Mesothelial cell of epicardium (in vitro differentiated cells): ENCODE data around the gene DNAH8. TPM values are rescaled to one million over a fixed set of nuclear protein-coding genes. Genes with fewer than 3 reads are reported as not detected.
A peak's percentile ranks its signal among the peaks of the same experiment; 100 is the strongest.
"Not testable (repeated sequence)": the region's sequence is repeated elsewhere in the genome, so short reads cannot be mapped to it uniquely, and the experiment has no call there.

Source experiments
- DNase-seq, 2 experiments: peaks; one replicate each; pipeline ENCODE4 v3.0.0; 2021; ENCODE audit warnings: low spot score in 2 of 2; ENCODE audit not compliant: unreplicated experiment in 2 of 2
- H3K27ac Mint-ChIP-seq: 2 replicates; pipeline ENCODE4 v1.8.0; 2021; ENCODE audit warnings: mixed read lengths
- H3K27me3 Mint-ChIP-seq: 2 replicates; pipeline ENCODE4 v1.8.0; 2021; ENCODE audit warnings: low read depth, mixed read lengths
- H3K36me3 Mint-ChIP-seq: 2 replicates; pipeline ENCODE4 v1.8.0; 2021; ENCODE audit warnings: mixed read lengths
- H3K4me1 Mint-ChIP-seq: 2 replicates; pipeline ENCODE4 v1.8.0; 2021; ENCODE audit warnings: mixed read lengths
- H3K4me3 Mint-ChIP-seq: 2 replicates; pipeline ENCODE4 v1.8.0; 2021; ENCODE audit warnings: mild to moderate bottlenecking, moderate library complexity, mixed read lengths
- H3K9me3 Mint-ChIP-seq: 2 replicates; pipeline ENCODE4 v1.8.0; 2021; ENCODE audit warnings: mixed read lengths
- total RNA-seq: library from RNA; stranded (reverse); gene quantifications from 3 replicates; pipeline ENCODE4 v1.2.1, GENCODE V29; 2021
- TF ChIP-seq, protein P1 (sequence below): fragments of 200-600 bp; sonication (generic); IDR thresholded peaks from one replicate; pipeline ENCODE4 v1.5.0; 2021; ENCODE audit warnings: antibody characterized with exemption; ENCODE audit not compliant: unreplicated experiment

Gene DNAH8
- total RNA-seq, 1 donor from 2014 or later = 0.25 TPM

GRCh38 chr6:38794682-38795081 is 79.6 kb downstream of the DNAH8 start:
- Mint-ChIP-seq H3K27me3 (no peaks in the 10 kb centered on the region), H3K4me3 (no peak overlapping the region), H3K9me3 (no peaks in the 10 kb centered on the region), H3K36me3 (no peaks in the 10 kb centered on the region), H3K27ac (no peak overlapping the region), H3K4me1 (peaks cover 30% of the 10 kb centered on the region)
- DNase-seq = no peak
- TF ChIP-seq, protein P1, sequence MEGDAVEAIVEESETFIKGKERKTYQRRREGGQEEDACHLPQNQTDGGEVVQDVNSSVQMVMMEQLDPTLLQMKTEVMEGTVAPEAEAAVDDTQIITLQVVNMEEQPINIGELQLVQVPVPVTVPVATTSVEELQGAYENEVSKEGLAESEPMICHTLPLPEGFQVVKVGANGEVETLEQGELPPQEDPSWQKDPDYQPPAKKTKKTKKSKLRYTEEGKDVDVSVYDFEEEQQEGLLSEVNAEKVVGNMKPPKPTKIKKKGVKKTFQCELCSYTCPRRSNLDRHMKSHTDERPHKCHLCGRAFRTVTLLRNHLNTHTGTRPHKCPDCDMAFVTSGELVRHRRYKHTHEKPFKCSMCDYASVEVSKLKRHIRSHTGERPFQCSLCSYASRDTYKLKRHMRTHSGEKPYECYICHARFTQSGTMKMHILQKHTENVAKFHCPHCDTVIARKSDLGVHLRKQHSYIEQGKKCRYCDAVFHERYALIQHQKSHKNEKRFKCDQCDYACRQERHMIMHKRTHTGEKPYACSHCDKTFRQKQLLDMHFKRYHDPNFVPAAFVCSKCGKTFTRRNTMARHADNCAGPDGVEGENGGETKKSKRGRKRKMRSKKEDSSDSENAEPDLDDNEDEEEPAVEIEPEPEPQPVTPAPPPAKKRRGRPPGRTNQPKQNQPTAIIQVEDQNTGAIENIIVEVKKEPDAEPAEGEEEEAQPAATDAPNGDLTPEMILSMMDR = no peak

DNA sequence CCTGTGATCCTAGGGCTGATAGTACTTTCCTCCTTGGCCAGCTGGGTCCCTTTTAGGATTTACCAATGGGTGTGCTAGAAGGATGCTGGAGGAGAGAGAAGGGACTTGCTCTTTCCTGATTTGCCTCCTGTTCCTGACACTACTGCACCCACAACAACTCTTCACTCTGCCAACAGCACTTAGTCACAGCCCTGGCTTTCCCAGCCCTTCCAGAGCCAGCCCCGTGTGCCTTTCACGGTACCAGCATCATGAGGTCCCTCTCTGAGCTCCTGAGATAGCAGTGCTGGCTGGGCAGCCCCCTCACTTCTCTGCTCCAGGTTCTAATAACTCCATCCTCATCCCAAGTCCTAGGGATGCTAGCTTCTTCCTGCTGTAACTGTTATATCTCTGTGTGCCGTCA is 80.9 kb downstream of the DNAH8 start:
- TF ChIP-seq, protein P1 = no peak

GRCh38 chr6:38796437-38796836 is 81.3 kb downstream of the DNAH8 start:
- not testable (repeated sequence) for DNase-seq, H3K36me3 Mint-ChIP-seq, H3K4me3 Mint-ChIP-seq, H3K27me3 Mint-ChIP-seq, H3K9me3 Mint-ChIP-seq
- peak overlapping the region; percentile 66 for H3K27ac Mint-ChIP-seq
- peaks cover 31% of the 10 kb centered on the region for H3K4me1 Mint-ChIP-seq

More for the DNA sequence above, 80.9 kb downstream of the DNAH8 start:
- Mint-ChIP-seq H3K36me3 (no peaks in the 10 kb centered on the region), H3K27ac (peak overlapping the region; percentile 39), H3K4me1 (peaks cover 30% of the 10 kb centered on the region), H3K4me3 (no peak overlapping the region), H3K9me3 (no peaks in the 10 kb centered on the region), H3K27me3 (no peaks in the 10 kb centered on the region)
- DNase-seq = no peak

GRCh38 chr6:38796850-38797249 is 81.7 kb downstream of the DNAH8 start:
- H3K4me3 Mint-ChIP-seq = no peak overlapping the region
- H3K4me1 Mint-ChIP-seq = peaks cover 29% of the 10 kb centered on the region
- H3K27ac Mint-ChIP-seq = peak overlapping the region; percentile 66
- DNase-seq = no peak
- TF ChIP-seq, protein P1 = no peak
- H3K36me3 Mint-ChIP-seq = no peaks in the 10 kb centered on the region
- no peaks in the 10 kb centered on the region for H3K27me3 Mint-ChIP-seq
- no peaks in the 10 kb centered on the region for H3K9me3 Mint-ChIP-seq

DNA sequence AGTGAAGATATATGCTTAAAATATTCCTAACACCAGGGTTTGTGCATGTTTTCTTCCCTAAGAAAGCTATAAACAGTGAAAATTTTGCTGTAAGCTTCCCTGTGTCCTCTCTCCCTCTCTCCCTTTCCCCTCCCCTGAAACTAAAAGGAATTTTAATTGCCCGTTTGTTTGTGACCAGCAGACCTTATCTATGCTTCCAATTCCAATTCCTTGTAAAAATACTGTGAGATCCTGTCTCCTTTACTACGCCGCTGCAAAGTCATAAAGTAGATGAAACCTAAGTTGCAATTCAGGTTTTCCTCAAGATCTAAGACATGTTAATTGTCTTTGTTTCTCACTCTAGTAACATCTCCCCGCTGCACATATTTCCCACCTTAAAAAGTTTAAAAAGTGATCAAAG is 82.3 kb downstream of the DNAH8 start:
- DNase-seq = no peak
- no peaks in the 10 kb centered on the region for H3K36me3 Mint-ChIP-seq
- H3K27ac Mint-ChIP-seq = peak overlapping the region; percentile 66
- TF ChIP-seq, protein P1 = no peak
- H3K4me3 Mint-ChIP-seq = peak overlapping the region; percentile 4
- peaks cover 27% of the 10 kb centered on the region for H3K4me1 Mint-ChIP-seq
- no peaks in the 10 kb centered on the region for H3K9me3 Mint-ChIP-seq
- H3K27me3 Mint-ChIP-seq = no peaks in the 10 kb centered on the region

DNA sequence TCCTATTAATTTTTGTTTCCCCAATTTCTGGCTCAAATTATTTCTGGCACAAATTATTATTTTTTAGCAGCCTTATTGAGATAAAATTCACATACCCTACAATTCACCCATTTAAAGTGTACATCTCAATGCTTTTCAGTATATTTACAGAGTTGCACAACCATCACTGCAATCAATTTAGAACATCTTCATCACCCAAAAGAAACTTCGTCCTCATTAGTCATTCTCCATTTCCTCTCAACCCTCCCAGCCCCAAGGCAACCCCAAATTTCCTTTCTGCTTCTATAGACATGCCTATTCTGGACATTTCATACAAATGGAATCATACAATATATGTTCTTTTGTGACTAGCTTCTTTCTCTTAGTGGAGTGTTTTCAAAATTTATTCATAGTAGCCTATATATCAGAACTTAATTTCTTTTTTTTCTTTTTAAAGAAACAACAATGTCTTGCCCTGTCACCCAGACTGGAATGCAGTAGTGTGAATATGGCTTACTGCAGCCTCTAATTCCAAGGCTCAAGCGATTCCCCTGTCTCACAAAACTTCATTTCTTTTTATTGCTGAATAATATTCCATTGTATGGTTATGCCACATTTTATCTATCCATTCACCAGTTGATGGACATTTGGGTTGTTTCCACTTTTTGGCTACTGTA is 84.5 kb downstream of the DNAH8 start:
- H3K27ac Mint-ChIP-seq = no peak overlapping the region
- TF ChIP-seq, protein P1 = no peak
- H3K9me3 Mint-ChIP-seq = no peaks in the 10 kb centered on the region
- peaks cover 30% of the 10 kb centered on the region for H3K4me1 Mint-ChIP-seq
- no peaks in the 10 kb centered on the region for H3K27me3 Mint-ChIP-seq
- no peaks in the 10 kb centered on the region for H3K36me3 Mint-ChIP-seq
- H3K4me3 Mint-ChIP-seq = no peak overlapping the region
- no peak for DNase-seq
